Mucosa of gallbladder (tissue), 1 donor: ENCODE results near the gene HSD17B7. TPM values are rescaled to one million over a fixed set of nuclear protein-coding genes. Genes with fewer than 3 reads are reported as not detected.
"Not testable (repeated sequence)": the region's sequence is repeated elsewhere in the genome, so short reads cannot be mapped to it uniquely, and the experiment has no call there.

Source experiments
- DNase-seq: peaks from one replicate; pipeline ENCODE4 v3.0.0-alpha.2; 2020; ENCODE audit warnings: low spot score
- total RNA-seq: library from RNA; stranded (reverse); gene quantifications from one replicate; pipeline ENCODE4 v1.2.1, GENCODE V29; 2021
- donor health status: DM: no; HTN: no; CAD: no.

Gene HSD17B7
- total RNA-seq, 1 donor from 2014 or later, result 34.0 TPM

DNA sequence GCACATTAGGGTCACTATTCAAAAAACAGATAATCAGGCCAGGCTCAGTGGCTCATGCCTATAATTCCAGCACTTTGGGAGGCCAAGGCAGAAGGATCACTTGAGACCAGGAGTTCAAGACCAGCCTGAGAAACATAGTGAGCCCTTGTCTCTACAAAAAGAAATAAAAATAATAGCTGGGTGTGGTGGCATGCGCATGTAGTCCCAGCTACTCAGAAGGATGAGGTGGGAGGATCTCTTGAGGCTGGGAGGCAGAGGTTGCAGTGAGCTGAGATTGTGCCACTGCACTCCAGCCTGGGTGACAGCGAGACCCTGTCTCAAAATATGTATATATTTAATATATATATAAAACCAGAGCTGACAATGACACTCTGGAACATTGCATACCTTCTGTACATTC lies 21.9 kb downstream of the HSD17B7 start:
- not testable (repeated sequence) for DNase-seq

GRCh38 chr1:162818136-162818535 lies 27.6 kb downstream of the HSD17B7 start:
- DNase-seq, result not testable (repeated sequence)

DNA sequence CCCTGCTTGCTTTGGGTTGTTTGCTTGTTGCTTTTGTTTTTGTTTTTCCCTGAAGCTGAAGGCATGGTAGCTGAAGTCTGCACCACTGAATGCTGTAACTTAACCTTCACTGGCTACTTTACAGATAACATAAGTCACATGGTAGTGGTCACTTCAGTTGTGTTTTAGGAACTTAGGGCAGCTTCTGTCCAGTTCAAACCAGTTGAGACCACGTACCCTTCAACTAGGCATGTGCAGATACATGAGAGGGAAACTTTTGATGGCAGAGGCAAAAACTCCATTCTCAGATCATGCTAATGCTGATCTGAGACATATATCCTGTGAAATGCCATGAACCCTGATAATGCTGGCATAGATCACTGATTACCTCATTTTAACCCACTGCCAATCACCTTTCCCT lies 28.2 kb downstream of the HSD17B7 start:
- not testable (repeated sequence) for DNase-seq

DNA sequence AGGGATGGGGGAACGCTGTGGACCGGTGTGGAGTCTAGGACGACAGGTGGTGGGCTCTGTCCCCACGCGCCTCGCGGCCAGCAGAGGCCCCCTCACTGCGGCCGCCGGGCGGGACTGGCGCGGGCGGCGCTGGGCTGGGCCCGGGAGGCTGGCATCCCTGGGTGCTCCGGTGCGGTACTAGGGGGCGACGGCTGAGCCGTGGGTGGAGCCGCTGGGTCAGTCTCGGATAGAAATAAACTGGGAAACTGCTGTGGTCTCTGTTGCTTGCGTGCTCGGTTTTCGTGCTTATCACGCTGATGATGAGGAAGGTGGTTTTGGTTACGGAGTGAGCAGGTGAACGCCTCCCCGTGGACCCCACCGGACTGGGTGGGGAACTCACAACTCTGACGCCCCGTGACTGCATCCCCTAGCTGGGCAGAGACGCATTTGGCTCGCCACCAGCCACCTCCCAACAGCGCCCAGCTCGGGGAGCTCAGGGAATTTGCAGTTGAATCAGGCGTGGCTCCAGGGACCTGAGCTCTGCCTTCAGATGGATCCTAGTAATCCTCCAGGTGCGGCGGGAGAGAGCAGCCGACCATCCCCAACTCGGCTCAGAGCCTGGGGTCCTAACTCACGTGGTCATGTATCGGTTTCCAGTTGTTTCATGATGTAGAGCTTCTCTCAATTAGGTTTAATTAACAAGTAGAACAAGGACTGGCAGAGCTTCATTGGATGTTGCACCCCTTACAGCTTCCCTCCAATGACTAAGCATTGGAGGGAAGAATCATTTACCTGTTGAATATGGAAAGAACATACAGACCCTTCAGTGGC lies 32.1 kb downstream of the HSD17B7 start:
- no peak for DNase-seq

GRCh38 chr1:162823231-162823630 lies 32.7 kb downstream of the HSD17B7 start:
- no peak for DNase-seq

DNA sequence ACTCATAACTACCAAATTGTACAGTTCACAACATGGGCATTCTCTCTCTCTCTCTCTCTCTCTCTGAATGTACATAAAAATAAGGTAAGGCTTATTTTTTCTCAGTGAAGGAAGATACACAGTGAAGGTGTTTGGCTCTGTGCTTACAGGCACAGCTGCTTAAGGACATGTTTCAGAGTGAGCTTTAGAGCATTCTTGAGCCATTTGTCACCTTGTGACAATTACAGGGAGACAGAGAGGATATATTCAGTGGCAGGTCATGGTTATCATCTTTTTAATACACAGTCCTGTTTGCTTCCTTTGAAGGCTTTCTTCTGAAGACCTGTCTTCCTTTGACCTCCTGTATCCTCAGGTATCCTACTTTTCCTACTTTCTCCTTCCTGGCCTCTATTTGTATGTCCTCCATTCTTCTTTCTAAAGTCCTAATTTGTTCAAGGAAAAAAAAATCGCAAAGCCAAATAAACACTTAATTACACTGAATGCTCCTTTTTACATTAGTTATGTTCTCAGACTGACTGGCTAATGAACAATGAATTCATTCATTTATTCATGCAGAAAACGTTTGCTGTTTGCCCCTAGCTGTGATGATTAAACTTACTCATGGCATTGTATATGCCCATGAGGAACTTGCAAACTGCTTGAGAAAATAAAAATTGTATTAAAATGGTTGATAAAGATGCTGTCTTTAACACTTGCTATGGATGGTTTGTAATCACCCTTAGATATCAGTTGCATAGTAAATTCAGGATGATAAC lies 33.4 kb downstream of the HSD17B7 start:
- DNase-seq, result no peak

- DNase-seq, result no peak
Observed at GRCh38 chr1:162829268-162829667, 38.8 kb downstream of the HSD17B7 start.

- no peak for DNase-seq
Observed at GRCh38 chr1:162832470-162832869, 42.0 kb downstream of the HSD17B7 start.

- DNase-seq, result no peak
Observed at GRCh38 chr1:162835157-162835899, 44.8 kb downstream of the HSD17B7 start.

GRCh38 chr1:162838863-162839262 lies 48.4 kb downstream of the HSD17B7 start:
- DNase-seq, result no peak

DNA sequence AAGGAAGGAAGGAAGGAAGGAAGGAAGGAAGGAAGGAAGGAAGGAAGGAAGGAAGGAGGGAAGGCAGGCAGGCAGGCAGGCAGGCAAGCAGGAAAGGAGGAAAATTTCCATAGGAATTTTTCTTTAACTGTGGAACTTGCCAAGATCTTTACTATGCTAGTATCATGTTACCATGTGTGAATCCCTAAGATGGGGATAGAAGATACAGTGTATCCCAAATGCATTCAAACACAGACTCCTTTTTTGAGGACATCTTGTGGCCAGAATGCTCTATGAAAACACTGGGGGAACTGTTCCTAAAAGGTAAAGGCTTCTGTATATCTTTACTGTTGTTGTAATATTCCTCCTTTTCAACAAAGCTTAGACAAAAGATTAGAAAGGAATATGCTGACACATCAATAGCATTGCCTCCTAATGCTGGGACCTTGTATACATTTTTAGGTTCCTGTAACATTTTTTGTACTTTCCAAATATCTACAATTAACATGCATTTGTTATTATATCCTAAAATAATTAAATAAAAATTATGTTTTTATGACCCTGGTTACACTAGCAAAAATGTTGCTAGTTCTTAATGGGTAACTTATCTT lies 49.8 kb downstream of the HSD17B7 start:
- DNase-seq, result no peak

DNA sequence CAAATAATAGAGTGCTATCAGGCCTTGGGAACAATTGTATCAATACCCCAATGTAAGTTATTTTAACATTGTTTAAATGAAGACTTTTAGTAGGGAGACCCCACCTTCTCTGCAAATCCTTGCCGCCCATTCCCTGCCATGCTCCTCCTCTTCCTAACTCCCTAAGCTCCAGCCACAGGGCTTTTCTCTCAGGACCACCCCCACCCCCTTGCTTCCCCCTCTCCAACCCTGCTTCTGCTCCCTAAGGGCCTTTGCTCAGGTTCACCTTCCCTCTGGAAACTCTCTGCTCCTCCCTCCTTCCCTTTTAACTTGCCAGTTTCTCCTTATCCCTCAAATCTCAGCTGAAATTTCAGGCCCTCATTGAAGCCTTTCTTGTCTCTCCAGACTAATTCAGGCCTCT lies 53.7 kb downstream of the HSD17B7 start:
- no peak for DNase-seq

GRCh38 chr1:162846256-162847212 lies 56.0 kb downstream of the HSD17B7 start:
- no peak for DNase-seq

GRCh38 chr1:162847839-162848453 lies 57.4 kb downstream of the HSD17B7 start:
- peak; percentile 75 for DNase-seq

GRCh38 chr1:162849711-162850110 lies 59.2 kb downstream of the HSD17B7 start:
- no peak for DNase-seq

DNA sequence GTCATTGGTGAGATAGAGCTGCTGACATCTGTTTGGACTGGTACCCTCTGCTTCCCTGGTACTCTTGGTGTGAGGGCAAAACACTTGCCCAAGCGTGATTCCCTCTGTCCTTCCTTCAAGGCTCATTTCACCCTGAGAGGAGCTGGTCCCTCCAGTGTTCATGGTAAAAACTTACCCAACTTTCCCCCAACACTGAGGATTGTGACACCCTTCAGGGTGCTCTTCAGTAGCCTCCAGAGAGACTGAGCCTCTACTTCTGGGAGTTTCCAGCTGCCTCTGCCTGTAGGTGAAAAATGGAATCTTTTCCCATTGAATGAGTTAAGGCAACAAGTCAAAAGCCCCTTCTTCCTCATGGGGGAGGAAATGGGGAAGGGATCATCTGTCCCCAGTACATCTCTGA lies 60.8 kb downstream of the HSD17B7 start:
- no peak for DNase-seq

- DNase-seq, result peak; percentile 46
Observed at GRCh38 chr1:162854245-162854882, 63.9 kb downstream of the HSD17B7 start.

GRCh38 chr1:162855461-162856150 lies 65.1 kb downstream of the HSD17B7 start:
- no peak for DNase-seq

- DNase-seq, result no peak
Observed at GRCh38 chr1:162856260-162856659, 65.8 kb downstream of the HSD17B7 start.
